GM18867 (cell line): ENCODE data around the gene TRAM2.

Source experiments
- ATAC-seq: cut with Tn5 transposase; IDR thresholded peaks from one replicate; pipeline ENCODE4 v1.9.1; 2021; ENCODE audit warnings: mild to moderate bottlenecking, moderate library complexity; ENCODE audit not compliant: unreplicated experiment

The TRAM2 gene

GRCh38 chr6:52571099-52571755 lies 5.6 kb downstream of the TRAM2 start:
- no peak for ATAC-seq

- ATAC-seq, result no peak
These were observed 6.6 kb downstream of the TRAM2 start for GRCh38 chr6:52570291-52570700.

- no peak for ATAC-seq
These were observed 8.5 kb downstream of the TRAM2 start for GRCh38 chr6:52568320-52568719.

GRCh38 chr6:52566853-52567279 lies 10.0 kb downstream of the TRAM2 start:
- ATAC-seq, result no peak

- peak; percentile 58 for ATAC-seq
These were observed 10.7 kb downstream of the TRAM2 start for GRCh38 chr6:52566201-52566600.

- no peak for ATAC-seq
These were observed 12.0 kb downstream of the TRAM2 start for GRCh38 chr6:52564856-52565255.

GRCh38 chr6:52562911-52563310 lies 13.9 kb downstream of the TRAM2 start:
- ATAC-seq, result no peak

GRCh38 chr6:52560462-52560861 lies 16.4 kb downstream of the TRAM2 start:
- no peak for ATAC-seq

- no peak for ATAC-seq
These were observed 18.4 kb downstream of the TRAM2 start for GRCh38 chr6:52558266-52559000.

GRCh38 chr6:52557389-52558265 lies 19.2 kb downstream of the TRAM2 start:
- no peak for ATAC-seq

GRCh38 chr6:52555518-52556233 lies 21.2 kb downstream of the TRAM2 start:
- ATAC-seq, result no peak

- no peak for ATAC-seq
These were observed 22.1 kb downstream of the TRAM2 start for GRCh38 chr6:52554684-52555280.

GRCh38 chr6:52553719-52554118 lies 23.1 kb downstream of the TRAM2 start:
- no peak for ATAC-seq

GRCh38 chr6:52553158-52553557 lies 23.7 kb downstream of the TRAM2 start:
- ATAC-seq, result no peak

- peak; percentile 96 for ATAC-seq
These were observed 24.6 kb downstream of the TRAM2 start for GRCh38 chr6:52552278-52552643.

GRCh38 chr6:52551483-52552277 lies 25.2 kb downstream of the TRAM2 start:
- no peak for ATAC-seq

GRCh38 chr6:52550870-52551269 lies 26.0 kb downstream of the TRAM2 start:
- no peak for ATAC-seq

- ATAC-seq, result no peak
These were observed 26.8 kb downstream of the TRAM2 start for GRCh38 chr6:52550014-52550575.

GRCh38 chr6:52549428-52549827 lies 27.4 kb downstream of the TRAM2 start:
- no peak for ATAC-seq
